Measurements from ENCODE around the gene EZR.

DNA sequence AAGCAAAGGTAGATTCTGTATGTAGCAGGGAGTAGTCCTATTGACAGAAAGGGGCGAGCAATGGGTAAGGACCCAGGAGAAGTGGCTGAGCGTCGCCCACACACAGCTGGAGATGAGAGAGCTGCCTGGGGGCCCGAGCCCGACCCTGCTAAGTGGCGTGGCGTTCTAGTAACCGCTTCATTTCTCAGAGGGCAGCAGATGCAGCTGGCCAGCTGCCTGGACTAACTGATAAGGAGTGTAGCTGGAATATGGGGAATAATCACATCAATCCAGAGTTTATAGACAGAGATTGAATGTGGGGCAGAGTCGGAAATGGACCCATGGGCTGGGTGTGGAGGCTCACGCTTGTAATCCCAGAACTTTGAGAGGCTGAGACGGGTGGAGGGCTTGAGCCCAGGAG lies 64.4 kb downstream of the EZR start:
- TF ChIP-seq, protein P1, sequence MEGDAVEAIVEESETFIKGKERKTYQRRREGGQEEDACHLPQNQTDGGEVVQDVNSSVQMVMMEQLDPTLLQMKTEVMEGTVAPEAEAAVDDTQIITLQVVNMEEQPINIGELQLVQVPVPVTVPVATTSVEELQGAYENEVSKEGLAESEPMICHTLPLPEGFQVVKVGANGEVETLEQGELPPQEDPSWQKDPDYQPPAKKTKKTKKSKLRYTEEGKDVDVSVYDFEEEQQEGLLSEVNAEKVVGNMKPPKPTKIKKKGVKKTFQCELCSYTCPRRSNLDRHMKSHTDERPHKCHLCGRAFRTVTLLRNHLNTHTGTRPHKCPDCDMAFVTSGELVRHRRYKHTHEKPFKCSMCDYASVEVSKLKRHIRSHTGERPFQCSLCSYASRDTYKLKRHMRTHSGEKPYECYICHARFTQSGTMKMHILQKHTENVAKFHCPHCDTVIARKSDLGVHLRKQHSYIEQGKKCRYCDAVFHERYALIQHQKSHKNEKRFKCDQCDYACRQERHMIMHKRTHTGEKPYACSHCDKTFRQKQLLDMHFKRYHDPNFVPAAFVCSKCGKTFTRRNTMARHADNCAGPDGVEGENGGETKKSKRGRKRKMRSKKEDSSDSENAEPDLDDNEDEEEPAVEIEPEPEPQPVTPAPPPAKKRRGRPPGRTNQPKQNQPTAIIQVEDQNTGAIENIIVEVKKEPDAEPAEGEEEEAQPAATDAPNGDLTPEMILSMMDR (IDR thresholded peaks at IDR 0.05; ENCODE audit: low read length), result no peak
- no peak for TF ChIP-seq EZH2 (optimal IDR thresholded peaks at IDR 0.05; ENCODE audit: low read depth, low read length)
